Karpas-422 (cell line): Measurements from ENCODE around the gene EHBP1. TPM values are rescaled to one million over a fixed set of nuclear protein-coding genes. Genes with fewer than 3 reads are reported as not detected.

Experiments
- DNase-seq: peaks from one replicate; pipeline ENCODE4 v3.0.0-alpha.2; 2015
- H2AFZ ChIP-seq: fragments of 200-600 bp; sonication (generic); 2 replicates; pipeline ENCODE4 v1.6.1; 2014; ENCODE audit warnings: antibody characterized with exemption, low read length, mixed read lengths
- H3K27ac ChIP-seq: fragments of 200-600 bp; sonication (generic); 2 replicates; pipeline ENCODE4 v1.5.1; 2014; ENCODE audit warnings: mild to moderate bottlenecking, low read length, moderate library complexity
- H3K27me3 ChIP-seq: fragments of 200-600 bp; sonication (generic); 2 replicates; pipeline ENCODE4 v1.6.1; 2014; ENCODE audit warnings: low read length, mixed read lengths
- H3K36me3 ChIP-seq: fragments of 200-600 bp; sonication (generic); 2 replicates; pipeline ENCODE4 v1.6.1; 2014; ENCODE audit warnings: low read length, mixed read lengths; ENCODE audit not compliant: insufficient read depth
- H3K4me1 ChIP-seq: fragments of 200-600 bp; sonication (generic); 2 replicates; pipeline ENCODE4 v1.6.1; 2014; ENCODE audit warnings: mild to moderate bottlenecking, low read length, mixed read lengths
- H3K4me2 ChIP-seq: fragments of 200-600 bp; sonication (generic); 2 replicates; pipeline ENCODE4 v1.6.1; 2014; ENCODE audit warnings: low read length, low read depth, mild to moderate bottlenecking; ENCODE audit not compliant: poor library complexity, severe bottlenecking
- H3K4me3 ChIP-seq: fragments of 200-600 bp; sonication (generic); 2 replicates; pipeline ENCODE4 v1.5.1; 2014; ENCODE audit warnings: mild to moderate bottlenecking, antibody characterized with exemption, low read length, mixed read lengths
- H3K79me2 ChIP-seq: fragments of 200-600 bp; sonication (generic); 2 replicates; pipeline ENCODE4 v1.6.1; 2014; ENCODE audit warnings: mild to moderate bottlenecking, low read length, mixed read lengths
- H3K9ac ChIP-seq: fragments of 200-600 bp; sonication (generic); 2 replicates; pipeline ENCODE4 v1.6.0; 2014; ENCODE audit warnings: low read length
- H3K9me2 ChIP-seq: fragments of 200-600 bp; sonication (generic), shearing (Covaris generic); replicated peaks from 2 replicates; pipeline ENCODE4 v1.6.0; 2014; ENCODE audit warnings: mild to moderate bottlenecking, low read length, moderate library complexity; ENCODE audit not compliant: insufficient read depth
- H3K9me3 ChIP-seq: fragments of 300-700, 200-600 bp; sonication (generic); 2 replicates; pipeline ENCODE4 v1.6.1; 2014; ENCODE audit warnings: low read length, mixed read lengths
- H4K20me1 ChIP-seq: fragments of 200-600 bp; sonication (generic); 2 replicates; pipeline ENCODE4 v1.6.1; 2014; ENCODE audit warnings: mild to moderate bottlenecking, antibody characterized with exemption, low read length, low read depth; ENCODE audit not compliant: insufficient read depth
- total RNA-seq: library from RNA; depleted of rRNA; stranded (reverse); fragments of >200 nt; shearing (Covaris generic); gene quantifications from 2 replicates; pipeline ENCODE4 v1.2.3, GENCODE V29; 2014; ENCODE audit warnings: low replicate concordance

EHBP1 gene
- total RNA-seq, 1 experiment from 2014 or later: 32.2 TPM

- H3K27ac ChIP-seq: no peak overlapping the region
These were observed 42.1 kb upstream of the EHBP1 start for GRCh38 chr2:62663411-62663810.

GRCh38 chr2:62663920-62664795, 41.4 kb upstream of the EHBP1 start:
- no peak overlapping the region for H3K4me2 ChIP-seq
- H3K27ac ChIP-seq: no peak overlapping the region
- no peaks in the 10 kb centered on the region for H3K9me2 ChIP-seq
- DNase-seq: no peak
- H3K27me3 ChIP-seq: no peaks in the 10 kb centered on the region
- H3K9me3 ChIP-seq: no peaks in the 10 kb centered on the region
- no peaks in the 10 kb centered on the region for H3K36me3 ChIP-seq
- peaks cover 6% of the 10 kb centered on the region for H3K4me1 ChIP-seq
- H2AFZ ChIP-seq: no peak overlapping the region
- no peak overlapping the region for H3K4me3 ChIP-seq
- H3K9ac ChIP-seq: no peak overlapping the region
- no peaks in the 10 kb centered on the region for H3K79me2 ChIP-seq
- H4K20me1 ChIP-seq: no peaks in the 10 kb centered on the region

More at GRCh38 chr2:62663411-62663810, 42.1 kb upstream of the EHBP1 start:
- Histone ChIP-seq H3K9me2 (no peaks in the 10 kb centered on the region), H3K9ac (no peak overlapping the region), H3K27me3 (no peaks in the 10 kb centered on the region), H3K79me2 (no peaks in the 10 kb centered on the region), H3K36me3 (no peaks in the 10 kb centered on the region), H3K4me3 (no peak overlapping the region), H2AFZ (no peak overlapping the region), H4K20me1 (no peaks in the 10 kb centered on the region), H3K4me1 (peaks cover 6% of the 10 kb centered on the region), H3K4me2 (no peak overlapping the region), H3K9me3 (no peaks in the 10 kb centered on the region)
- no peak for DNase-seq

GRCh38 chr2:62665446-62665845, 40.1 kb upstream of the EHBP1 start:
- no peak for DNase-seq
- Histone ChIP-seq H3K4me2 (no peak overlapping the region), H3K4me3 (no peak overlapping the region), H3K36me3 (no peaks in the 10 kb centered on the region), H3K9me3 (no peaks in the 10 kb centered on the region), H3K4me1 (no peaks in the 10 kb centered on the region), H3K9ac (no peak overlapping the region), H3K9me2 (no peaks in the 10 kb centered on the region), H4K20me1 (no peaks in the 10 kb centered on the region), H3K79me2 (no peaks in the 10 kb centered on the region), H2AFZ (no peak overlapping the region), H3K27ac (no peak overlapping the region), H3K27me3 (no peaks in the 10 kb centered on the region)

GRCh38 chr2:62669180-62669579, 36.3 kb upstream of the EHBP1 start:
- Histone ChIP-seq H3K4me3 (no peak overlapping the region), H3K9ac (no peak overlapping the region), H2AFZ (no peak overlapping the region), H3K4me2 (no peak overlapping the region), H3K9me2 (no peaks in the 10 kb centered on the region), H4K20me1 (no peaks in the 10 kb centered on the region), H3K27ac (no peak overlapping the region), H3K27me3 (no peaks in the 10 kb centered on the region), H3K4me1 (no peaks in the 10 kb centered on the region), H3K36me3 (no peaks in the 10 kb centered on the region), H3K9me3 (no peaks in the 10 kb centered on the region), H3K79me2 (no peaks in the 10 kb centered on the region)
- DNase-seq: no peak

GRCh38 chr2:62672601-62673000, 32.9 kb upstream of the EHBP1 start:
- H3K27ac ChIP-seq: no peak overlapping the region
- H3K79me2 ChIP-seq: no peaks in the 10 kb centered on the region
- H3K9ac ChIP-seq: no peak overlapping the region
- H4K20me1 ChIP-seq: no peaks in the 10 kb centered on the region
- no peaks in the 10 kb centered on the region for H3K27me3 ChIP-seq
- H3K4me3 ChIP-seq: no peak overlapping the region
- DNase-seq: no peak
- no peak overlapping the region for H2AFZ ChIP-seq
- H3K9me2 ChIP-seq: no peaks in the 10 kb centered on the region
- H3K4me1 ChIP-seq: no peaks in the 10 kb centered on the region
- no peak overlapping the region for H3K4me2 ChIP-seq
- no peaks in the 10 kb centered on the region for H3K9me3 ChIP-seq
- H3K36me3 ChIP-seq: no peaks in the 10 kb centered on the region

- H3K9me3 ChIP-seq: no peaks in the 10 kb centered on the region
- no peaks in the 10 kb centered on the region for H3K9me2 ChIP-seq
- H3K9ac ChIP-seq: no peak overlapping the region
- no peak overlapping the region for H3K4me3 ChIP-seq
- H3K27ac ChIP-seq: no peak overlapping the region
- H3K36me3 ChIP-seq: no peaks in the 10 kb centered on the region
- no peaks in the 10 kb centered on the region for H3K4me1 ChIP-seq
- no peak overlapping the region for H3K4me2 ChIP-seq
- no peaks in the 10 kb centered on the region for H4K20me1 ChIP-seq
- H2AFZ ChIP-seq: no peak overlapping the region
- no peaks in the 10 kb centered on the region for H3K79me2 ChIP-seq
- DNase-seq: no peak
- H3K27me3 ChIP-seq: no peaks in the 10 kb centered on the region
These were observed 30.5 kb upstream of the EHBP1 start for GRCh38 chr2:62675062-62675461.

- Histone ChIP-seq H3K4me2 (peak overlapping the region; percentile 32), H3K4me1 (peaks cover 24% of the 10 kb centered on the region), H3K36me3 (no peaks in the 10 kb centered on the region), H3K9me3 (no peaks in the 10 kb centered on the region), H3K27ac (peak overlapping the region; percentile 26; the same call in 1 of the 2 replicates), H3K27me3 (no peaks in the 10 kb centered on the region), H4K20me1 (no peaks in the 10 kb centered on the region), H3K9me2 (no peaks in the 10 kb centered on the region), H3K9ac (no peak overlapping the region), H3K79me2 (no peaks in the 10 kb centered on the region), H3K4me3 (no peak overlapping the region), H2AFZ (no peak overlapping the region)
- DNase-seq: no peak
These were observed 20.3 kb upstream of the EHBP1 start for GRCh38 chr2:62685256-62685655.

GRCh38 chr2:62686012-62686685, 19.4 kb upstream of the EHBP1 start:
- Histone ChIP-seq H3K9ac (no peak overlapping the region), H3K36me3 (no peaks in the 10 kb centered on the region), H3K4me3 (peak overlapping the region; percentile 12; the same call in 1 of the 2 replicates)

More at GRCh38 chr2:62686012-62686685, 19.4 kb upstream of the EHBP1 start:
- Histone ChIP-seq H3K4me2 (peak overlapping the region; percentile 32), H3K27ac (peak overlapping the region; percentile 26; the same call in 1 of the 2 replicates), H3K9me2 (no peaks in the 10 kb centered on the region), H3K4me1 (peaks cover 24% of the 10 kb centered on the region), H4K20me1 (no peaks in the 10 kb centered on the region), H2AFZ (no peak overlapping the region), H3K27me3 (no peaks in the 10 kb centered on the region), H3K9me3 (no peaks in the 10 kb centered on the region), H3K79me2 (no peaks in the 10 kb centered on the region)
- peak; percentile 56 for DNase-seq
